Thyroid gland (tissue), 4 donors: ENCODE data around the gene PHACTR3. TPM values are rescaled to one million over a fixed set of nuclear protein-coding genes. Genes with fewer than 3 reads are reported as not detected.

Source experiments
- DNase-seq, 2 donors: peaks; one replicate each; pipeline ENCODE4 v3.0.0-alpha.2; 2019
- H3K27ac ChIP-seq, 3 donors: fragments of 200-600 bp; sonication (generic); 1 replicate in 2 of 3; 2 replicates in 1 of 3; pipeline ENCODE4 v1.5.1; 2016 to 2019; ENCODE audit warnings: mild to moderate bottlenecking in 1 of 3, moderate library complexity in 1 of 3
- H3K27me3 ChIP-seq: fragments of 200-600 bp; sonication (generic); one replicate; pipeline ENCODE4 v1.5.1; 2019
- H3K36me3 ChIP-seq, 2 donors: fragments of 200-600 bp; sonication (generic); one replicate each; pipeline ENCODE4 v1.5.1; 2016 to 2019
- H3K4me1 ChIP-seq, 2 donors: fragments of 200-600 bp; sonication (generic); one replicate each; pipeline ENCODE4 v1.5.1; 2017 to 2019
- H3K4me3 ChIP-seq, 3 donors: fragments of 200-600 bp; sonication (generic); replicated peaks in 1 of 3; 1 replicate in 2 of 3; 2 replicates in 1 of 3; pipeline ENCODE4 v1.5.1; 2016; ENCODE audit warnings: mild to moderate bottlenecking in 1 of 3
- H3K9me3 ChIP-seq: fragments of 200-600 bp; sonication (generic); one replicate; pipeline ENCODE4 v1.5.1; 2017
- POLR2A ChIP-seq, 2 donors: fragments of 450-650 bp; IDR thresholded peaks; one replicate each; pipeline ENCODE4 v1.6.1; 2017; ENCODE audit warnings: antibody characterized with exemption in 2 of 2, mild to moderate bottlenecking in 2 of 2, moderate library complexity in 1 of 2
- WGBS, 2 donors: methylation state at CpG; one replicate each; pipeline ENCODE4 v1.1.5; 2017; 5-methylcytosine and 5-hydroxymethylcytosine counted together
- intact Hi-C: fragments of 100-400 bp; cut with DNase I; formaldehyde crosslinking; loops from one replicate; pipeline ENCODE4 v1.15.1; 2023
- total RNA-seq, 4 donors: library from RNA; depleted of rRNA; stranded (reverse); fragments of >200 nt; gene quantifications; one replicate each; pipeline ENCODE4 v1.2.3, GENCODE V29; 2016
- TF ChIP-seq, protein P1 (sequence below), 6 experiments: fragments of 200-600 bp in 3 of 6; fragments of 450-650 bp in 3 of 6; sonication (generic) in 3 of 6; IDR thresholded peaks; one replicate each; pipeline ENCODE4 v1.5.1; 2016 to 2019; ENCODE audit warnings: antibody characterized with exemption in 6 of 6, mild to moderate bottlenecking in 2 of 6, inconsistent platforms in 1 of 6, moderate library complexity in 1 of 6

PHACTR3 gene
- total RNA-seq, 4 donors from 2014 or later: 2.4 TPM; not detected in 3

GRCh38 chr20:59785986-59786795 lies 181.9 kb downstream of the PHACTR3 start:
- H3K4me1 ChIP-seq: no peaks in the 10 kb centered on the region
- DNase-seq: no peak
- H3K27ac ChIP-seq: no peak overlapping the region
- no peak overlapping the region for H3K4me3 ChIP-seq
- H3K27me3 ChIP-seq: no peaks in the 10 kb centered on the region
- H3K9me3 ChIP-seq: no peaks in the 10 kb centered on the region
- 74 to 89% methylated on average over 8 to 9 of the region's 10 CpGs for WGBS, 2 donors
- TF ChIP-seq POLR2A (IDR thresholded peaks at IDR 0.05): no peak
- TF ChIP-seq, protein P1, sequence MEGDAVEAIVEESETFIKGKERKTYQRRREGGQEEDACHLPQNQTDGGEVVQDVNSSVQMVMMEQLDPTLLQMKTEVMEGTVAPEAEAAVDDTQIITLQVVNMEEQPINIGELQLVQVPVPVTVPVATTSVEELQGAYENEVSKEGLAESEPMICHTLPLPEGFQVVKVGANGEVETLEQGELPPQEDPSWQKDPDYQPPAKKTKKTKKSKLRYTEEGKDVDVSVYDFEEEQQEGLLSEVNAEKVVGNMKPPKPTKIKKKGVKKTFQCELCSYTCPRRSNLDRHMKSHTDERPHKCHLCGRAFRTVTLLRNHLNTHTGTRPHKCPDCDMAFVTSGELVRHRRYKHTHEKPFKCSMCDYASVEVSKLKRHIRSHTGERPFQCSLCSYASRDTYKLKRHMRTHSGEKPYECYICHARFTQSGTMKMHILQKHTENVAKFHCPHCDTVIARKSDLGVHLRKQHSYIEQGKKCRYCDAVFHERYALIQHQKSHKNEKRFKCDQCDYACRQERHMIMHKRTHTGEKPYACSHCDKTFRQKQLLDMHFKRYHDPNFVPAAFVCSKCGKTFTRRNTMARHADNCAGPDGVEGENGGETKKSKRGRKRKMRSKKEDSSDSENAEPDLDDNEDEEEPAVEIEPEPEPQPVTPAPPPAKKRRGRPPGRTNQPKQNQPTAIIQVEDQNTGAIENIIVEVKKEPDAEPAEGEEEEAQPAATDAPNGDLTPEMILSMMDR (IDR thresholded peaks at IDR 0.05): no peak
- no peaks in the 10 kb centered on the region for H3K36me3 ChIP-seq
- intact Hi-C loops: no loop called here

DNA sequence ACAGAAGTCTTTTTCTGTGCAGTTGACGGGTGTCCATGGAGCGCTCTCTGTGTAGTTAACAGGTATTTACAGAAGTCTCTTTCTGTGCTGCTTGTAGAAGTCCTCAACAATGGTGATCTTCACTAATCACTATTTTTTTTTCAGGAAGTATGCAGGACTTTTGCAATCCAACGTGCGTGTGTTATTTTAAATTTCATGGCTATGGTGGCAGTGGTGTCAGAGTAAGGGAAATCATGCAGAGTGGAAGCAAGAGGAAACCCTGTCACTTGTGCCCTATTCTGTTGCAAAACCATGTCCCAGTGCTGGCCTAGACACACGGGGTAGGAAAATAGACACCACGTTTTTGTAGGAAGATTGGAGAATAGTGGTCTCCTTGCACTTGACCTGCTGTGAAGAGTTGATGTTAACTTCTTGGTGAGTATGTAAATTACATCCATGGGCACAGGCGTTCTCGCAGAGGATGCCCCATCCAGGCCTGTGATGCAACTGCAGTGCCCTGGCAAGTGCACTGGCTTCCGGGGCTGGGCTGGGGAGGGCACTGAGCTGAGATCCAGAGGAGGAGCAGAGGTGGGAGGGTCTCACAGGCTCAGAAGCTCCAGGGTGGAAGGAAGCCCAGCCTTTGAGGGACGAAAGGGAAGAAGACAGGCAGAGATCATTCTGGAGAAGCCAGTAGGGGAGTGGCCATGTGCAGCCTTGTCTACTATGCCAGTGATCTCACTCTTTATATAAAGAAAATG lies 182.6 kb downstream of the PHACTR3 start:
- Histone ChIP-seq H3K4me3 (no peak overlapping the region), H3K36me3 (no peaks in the 10 kb centered on the region), H3K27ac (no peak overlapping the region), H3K9me3 (no peaks in the 10 kb centered on the region), H3K27me3 (no peaks in the 10 kb centered on the region), H3K4me1 (no peaks in the 10 kb centered on the region)
- TF ChIP-seq, protein P1 (IDR thresholded peaks at IDR 0.05): no peak
- no peak for TF ChIP-seq POLR2A (IDR thresholded peaks at IDR 0.05)
- intact Hi-C loops: no loop called here
- DNase-seq: no peak
- 62 to 64% methylated on average over 10 of the region's 10 CpGs for WGBS, 2 donors

- DNase-seq: no peak
- no peak overlapping the region for H3K4me3 ChIP-seq
- intact Hi-C loops: no loop called here
- no peaks in the 10 kb centered on the region for H3K36me3 ChIP-seq
- TF ChIP-seq, protein P1 (IDR thresholded peaks at IDR 0.05): no peak
- no peak for TF ChIP-seq POLR2A (IDR thresholded peaks at IDR 0.05)
- no peaks in the 10 kb centered on the region for H3K9me3 ChIP-seq
- H3K27me3 ChIP-seq: no peaks in the 10 kb centered on the region
- H3K27ac ChIP-seq: no peak overlapping the region
- no peaks in the 10 kb centered on the region for H3K4me1 ChIP-seq
- WGBS, 2 donors: 55 to 64% methylated on average over 2 of the region's 2 CpGs
These were observed 183.2 kb downstream of the PHACTR3 start for GRCh38 chr20:59787538-59787890.

DNA sequence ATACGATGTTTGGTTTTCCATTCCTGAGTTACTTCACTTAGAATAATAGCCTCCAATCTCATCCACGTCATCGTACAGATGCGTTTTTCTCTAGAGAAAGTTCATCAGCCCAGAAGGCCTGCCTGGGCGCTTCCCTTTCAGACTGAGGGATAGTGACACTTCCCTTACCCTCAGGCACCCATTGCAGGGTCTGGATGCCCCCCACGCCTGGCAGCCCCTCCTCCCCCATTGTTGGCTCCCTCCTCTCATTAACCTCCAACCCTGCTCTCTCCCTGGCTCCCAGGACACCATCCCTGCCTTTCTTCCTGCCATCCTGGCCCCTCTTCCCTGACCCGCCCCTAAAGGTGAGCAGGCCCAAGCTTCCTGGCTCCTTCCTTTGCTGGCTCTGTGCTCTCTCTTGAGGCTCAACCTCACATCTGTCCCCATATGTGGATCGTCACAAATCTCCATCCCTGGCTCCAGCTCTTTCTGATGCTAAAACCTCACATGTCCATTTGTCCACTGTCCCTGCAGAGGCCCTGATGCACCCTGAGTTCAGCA lies 183.9 kb downstream of the PHACTR3 start:
- Histone ChIP-seq H3K9me3 (no peaks in the 10 kb centered on the region), H3K4me1 (no peaks in the 10 kb centered on the region), H3K36me3 (no peaks in the 10 kb centered on the region), H3K27ac (no peak overlapping the region), H3K27me3 (no peaks in the 10 kb centered on the region), H3K4me3 (no peak overlapping the region)
- DNase-seq: no peak
- intact Hi-C loops: no loop called here
- WGBS, 2 donors: 65 to 67% methylated on average over 8 of the region's 8 CpGs
- TF ChIP-seq, protein P1 (IDR thresholded peaks at IDR 0.05): no peak
- TF ChIP-seq POLR2A (IDR thresholded peaks at IDR 0.05): no peak
